Hematopoietic multipotent progenitor cell treated with erythropoietin and hydrocortisone succinate and interleukin-3 and kit ligand, for 15 days (in vitro differentiated cells): ENCODE results near the gene BATF3.
"Not testable (repeated sequence)": the region's sequence is repeated elsewhere in the genome, so short reads cannot be mapped to it uniquely, and the experiment has no call there.

ENCODE experiments used
- DNase-seq: peaks from one replicate; pipeline ENCODE4 v3.0.0-alpha.2; 2015; ENCODE audit warnings: low spot score

Gene BATF3

DNA sequence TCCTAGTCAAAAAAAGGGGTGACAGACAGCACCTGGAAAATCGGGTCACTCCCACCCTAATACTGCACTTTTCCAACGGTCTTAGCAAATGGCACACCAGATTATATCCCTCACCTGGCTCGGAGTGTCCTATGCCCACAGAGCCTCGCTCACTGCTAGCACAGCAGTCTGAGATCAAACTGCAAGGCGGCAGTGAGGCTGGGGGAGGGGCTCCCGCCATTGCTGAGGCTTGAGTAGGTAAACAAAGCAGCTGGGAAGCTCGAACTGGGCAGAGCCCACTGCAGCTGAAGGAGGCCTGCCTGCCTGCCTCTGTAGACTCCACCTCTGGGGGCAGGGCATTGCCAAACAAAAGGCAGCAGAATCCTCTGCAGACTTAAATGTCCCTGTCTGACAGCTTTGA lies 41.4 kb downstream of the BATF3 start:
- not testable (repeated sequence) for DNase-seq

GRCh38 chr1:212656730-212657129 lies 42.9 kb downstream of the BATF3 start:
- DNase-seq, result no peak

- no peak for DNase-seq
Measured at GRCh38 chr1:212655668-212656440, 43.8 kb downstream of the BATF3 start.

DNA sequence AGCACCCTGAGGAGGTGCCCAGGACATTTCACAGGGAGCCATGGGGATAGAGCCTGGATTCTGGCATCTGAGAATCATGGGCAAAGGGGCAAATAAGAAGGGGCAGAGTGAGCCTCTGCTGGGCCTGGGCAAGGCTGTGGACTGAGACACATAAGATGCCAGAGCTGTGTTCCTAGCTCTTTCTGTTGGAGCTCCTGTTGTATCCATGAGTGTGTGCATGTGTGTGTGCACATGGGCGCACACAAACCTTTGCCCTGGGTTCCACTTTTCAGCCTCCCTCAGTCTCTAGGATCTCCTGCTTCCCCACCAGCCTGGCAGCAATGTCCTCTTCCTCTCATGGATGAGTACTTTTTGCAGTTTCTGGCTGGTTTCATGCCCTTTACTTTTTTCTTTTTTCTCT lies 47.0 kb downstream of the BATF3 start:
- DNase-seq, result no peak

DNA sequence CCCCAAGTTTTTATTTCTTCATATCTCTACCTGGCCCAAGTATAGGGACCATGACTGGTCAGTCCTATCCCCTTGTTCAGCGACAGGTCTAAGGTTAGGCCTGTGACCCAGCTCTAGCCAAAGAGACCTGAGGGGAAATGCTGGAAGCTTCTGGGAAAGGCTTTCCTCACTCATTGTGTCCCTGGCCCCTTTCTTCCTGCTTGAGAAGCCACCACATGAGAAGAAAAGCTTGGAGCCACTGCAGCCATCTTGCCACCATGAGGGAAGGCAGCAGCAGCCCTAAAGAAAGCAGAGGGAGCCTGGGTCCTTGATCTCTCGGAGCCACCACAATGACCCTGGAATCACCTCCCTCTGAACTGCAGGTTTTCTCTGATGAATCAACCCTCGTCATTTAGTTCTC lies 47.7 kb downstream of the BATF3 start:
- DNase-seq, result no peak

DNA sequence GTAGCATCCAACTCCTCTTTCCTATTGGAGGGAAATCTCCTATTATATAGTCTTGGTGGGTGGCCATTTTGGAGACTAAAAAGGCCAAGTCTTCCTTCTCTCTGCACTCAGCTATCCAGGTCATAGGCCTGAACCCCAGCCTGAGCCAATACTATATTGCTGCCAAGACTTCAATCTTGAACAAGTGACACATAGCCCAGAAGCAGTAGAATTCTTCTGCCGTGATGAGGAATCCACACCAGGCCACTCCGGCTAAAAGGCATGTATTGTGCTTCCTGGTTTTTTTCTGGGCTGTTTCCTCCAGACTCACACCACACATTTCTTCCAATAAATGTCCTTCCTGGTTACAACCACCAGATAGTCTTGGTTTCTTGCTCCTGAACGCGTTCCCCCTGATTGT lies 48.1 kb downstream of the BATF3 start:
- no peak for DNase-seq

- no peak for DNase-seq
Measured at GRCh38 chr1:212650228-212650627, 49.4 kb downstream of the BATF3 start.

DNA sequence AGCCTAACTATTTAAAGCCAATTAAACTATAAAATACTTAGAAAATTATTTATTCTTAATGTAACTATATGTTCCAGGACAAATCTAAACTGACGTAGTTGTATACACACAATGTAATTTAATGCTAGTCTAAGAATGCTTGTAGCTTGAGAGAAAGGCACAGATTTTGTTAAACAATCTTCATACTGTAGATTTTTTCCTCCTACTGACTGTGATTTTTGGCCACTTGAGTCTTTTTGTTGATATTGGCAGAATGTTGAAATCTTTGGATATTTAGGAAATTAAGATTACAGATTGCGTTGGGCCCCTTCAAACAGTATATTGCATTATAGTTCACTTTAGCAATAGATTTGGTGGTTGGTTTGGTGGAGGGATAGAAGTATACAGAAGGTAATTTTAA lies 50.6 kb downstream of the BATF3 start:
- no peak for DNase-seq

DNA sequence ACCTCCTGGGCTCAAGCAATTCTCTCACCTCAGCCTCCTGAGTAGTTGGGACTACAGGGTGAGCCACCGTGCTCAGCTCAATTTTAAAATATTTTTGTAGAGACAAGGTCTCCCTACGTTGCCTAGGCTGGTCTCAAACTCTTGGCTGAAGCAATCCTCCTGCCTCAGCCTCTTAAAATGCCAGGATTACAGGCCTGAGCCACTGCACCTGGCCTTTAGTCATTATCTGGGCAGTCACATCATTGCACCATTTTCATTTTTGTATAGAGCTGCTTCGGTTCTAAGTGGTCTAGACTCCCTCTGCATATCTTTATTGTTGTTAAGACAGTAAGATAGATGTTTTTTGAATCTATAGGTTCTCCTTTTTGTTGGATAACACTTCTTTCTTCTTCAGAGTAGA lies 51.2 kb downstream of the BATF3 start:
- no peak for DNase-seq

DNA sequence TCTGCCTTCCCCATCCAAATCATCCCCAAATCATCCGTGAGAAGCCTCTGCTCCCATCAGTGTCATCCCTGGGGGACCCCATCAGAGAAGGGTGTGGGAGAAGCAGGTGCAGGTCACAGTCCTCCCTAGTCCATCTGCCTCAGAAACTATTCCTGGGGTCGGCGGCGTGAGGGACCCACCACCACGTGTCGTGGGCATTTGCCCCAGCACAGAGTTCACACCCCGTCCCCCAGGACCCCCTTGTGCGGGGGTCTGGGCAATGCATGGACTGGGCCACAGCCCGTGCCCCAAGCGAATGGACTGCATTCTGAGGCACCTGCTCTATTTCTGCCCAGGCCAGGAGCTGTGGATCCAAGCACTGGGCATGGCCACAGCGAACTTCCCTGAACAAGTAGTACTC lies 52.6 kb downstream of the BATF3 start:
- no peak for DNase-seq

GRCh38 chr1:212646588-212646987 lies 53.1 kb downstream of the BATF3 start:
- no peak for DNase-seq

- no peak for DNase-seq
Measured at GRCh38 chr1:212645546-212646543, 53.8 kb downstream of the BATF3 start.

DNA sequence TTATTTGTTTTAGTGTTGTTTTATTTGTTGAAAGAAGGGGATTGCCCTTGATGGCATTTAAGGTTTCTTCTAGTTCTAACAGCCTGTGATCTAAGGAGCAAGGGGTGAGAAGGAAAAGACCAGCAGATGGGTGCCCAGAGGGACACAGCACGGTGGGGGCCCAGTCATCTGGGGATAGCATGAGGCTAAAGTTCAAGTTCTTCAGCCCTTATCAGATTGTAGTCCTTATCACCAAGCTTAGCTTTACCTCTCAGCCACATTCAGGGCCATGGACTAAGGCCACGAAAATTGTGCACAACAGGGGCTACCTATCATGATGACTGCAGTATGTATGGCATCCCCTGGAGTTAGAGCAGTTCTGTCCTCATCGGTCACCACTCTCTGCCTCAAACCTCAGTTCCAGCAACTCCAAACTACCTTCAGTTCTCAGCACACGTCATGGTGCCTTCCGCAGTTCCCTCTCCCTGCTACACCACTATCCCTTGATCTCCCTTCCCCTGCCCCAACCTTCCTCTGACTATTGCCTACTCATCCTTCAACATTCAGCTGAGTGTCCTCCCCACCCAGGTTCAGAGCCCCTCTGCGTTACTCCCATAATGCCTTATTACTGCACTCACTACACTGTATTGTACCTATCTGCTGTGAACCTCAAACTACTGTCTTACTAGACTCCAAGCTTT lies 54.6 kb downstream of the BATF3 start:
- DNase-seq, result no peak

- no peak for DNase-seq
Measured at GRCh38 chr1:212643877-212644276, 55.8 kb downstream of the BATF3 start.

DNA sequence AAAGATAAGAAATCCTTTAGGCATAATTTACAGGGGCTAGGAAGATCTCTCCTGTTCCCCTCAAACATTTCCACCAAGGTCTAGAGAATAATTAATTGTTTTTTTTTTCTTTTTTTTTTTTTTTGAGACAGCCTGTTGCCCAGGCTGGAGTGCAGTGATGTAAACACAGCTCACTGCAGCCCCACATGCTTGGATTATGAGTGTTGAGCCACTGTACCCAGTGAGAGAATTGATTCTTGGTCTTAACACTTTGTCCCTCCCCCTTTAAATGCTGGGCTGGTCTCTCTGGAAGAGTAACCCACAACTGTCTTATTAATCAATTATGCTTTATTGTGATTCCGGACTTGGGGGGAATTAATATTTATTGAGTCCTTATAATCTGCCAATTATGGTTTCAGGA lies 57.7 kb downstream of the BATF3 start:
- no peak for DNase-seq

GRCh38 chr1:212640223-212640878 lies 59.3 kb downstream of the BATF3 start:
- DNase-seq, result no peak

DNA sequence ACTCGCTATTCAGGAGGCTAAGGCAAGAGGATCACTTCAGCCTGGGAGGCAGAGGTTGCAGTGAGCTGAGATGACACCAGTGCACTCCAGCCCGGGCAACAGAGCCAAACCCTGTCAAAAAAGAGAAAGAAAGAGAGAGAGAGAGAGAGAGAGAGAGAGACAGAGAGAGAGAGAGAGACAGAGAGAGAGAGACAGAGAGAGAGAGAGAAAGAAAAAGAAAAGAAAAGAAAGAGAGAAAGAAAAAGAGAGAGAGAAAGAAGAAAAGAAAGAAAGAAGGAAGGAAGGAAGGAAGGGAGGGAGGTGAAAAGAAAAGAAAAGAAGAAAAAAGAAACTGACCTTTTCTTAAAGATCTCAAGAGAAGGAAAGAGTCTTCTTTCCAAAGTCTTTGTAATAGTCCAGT lies 60.1 kb downstream of the BATF3 start:
- DNase-seq, result not testable (repeated sequence)

DNA sequence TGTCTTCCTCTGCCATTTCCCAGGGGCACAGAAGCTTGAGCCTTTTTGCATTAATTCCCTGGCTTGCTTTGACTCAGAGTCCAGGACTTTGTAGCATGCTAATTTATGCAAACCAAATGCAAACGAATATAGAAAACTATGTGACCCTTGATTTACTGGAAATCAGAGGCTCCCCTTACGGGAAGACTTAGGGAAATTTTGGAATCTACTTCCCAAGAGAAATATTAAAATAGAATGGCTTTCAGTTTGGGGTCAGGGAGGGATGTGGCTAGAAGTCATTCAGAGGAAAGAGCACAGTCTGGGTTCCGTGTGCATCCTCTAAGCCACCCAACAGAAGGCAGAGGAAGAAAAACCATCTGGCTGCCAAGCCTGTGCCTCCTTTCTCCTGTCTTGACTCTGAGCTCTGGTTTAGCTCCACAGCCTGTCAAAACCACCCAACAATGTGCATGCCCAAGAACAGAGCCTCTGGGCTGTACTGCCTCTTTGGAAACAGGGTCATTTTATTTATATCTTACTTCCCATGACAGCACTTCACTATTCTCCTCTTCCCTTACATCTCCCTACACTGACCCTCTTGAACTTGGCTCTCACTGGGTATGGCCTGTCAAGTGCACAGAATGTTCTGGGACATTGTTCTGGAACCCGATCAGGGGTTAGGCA lies 61.0 kb downstream of the BATF3 start:
- no peak for DNase-seq

GRCh38 chr1:212637902-212638301 lies 61.7 kb downstream of the BATF3 start:
- no peak for DNase-seq
